HG02571 (cell line): ENCODE measurements around the gene CD99.

ENCODE experiments used
- ATAC-seq: cut with Tn5 transposase; IDR thresholded peaks from one replicate; pipeline ENCODE4 v1.9.1; 2021; ENCODE audit warnings: mild to moderate bottlenecking, moderate library complexity; ENCODE audit not compliant: unreplicated experiment

The CD99 gene

DNA sequence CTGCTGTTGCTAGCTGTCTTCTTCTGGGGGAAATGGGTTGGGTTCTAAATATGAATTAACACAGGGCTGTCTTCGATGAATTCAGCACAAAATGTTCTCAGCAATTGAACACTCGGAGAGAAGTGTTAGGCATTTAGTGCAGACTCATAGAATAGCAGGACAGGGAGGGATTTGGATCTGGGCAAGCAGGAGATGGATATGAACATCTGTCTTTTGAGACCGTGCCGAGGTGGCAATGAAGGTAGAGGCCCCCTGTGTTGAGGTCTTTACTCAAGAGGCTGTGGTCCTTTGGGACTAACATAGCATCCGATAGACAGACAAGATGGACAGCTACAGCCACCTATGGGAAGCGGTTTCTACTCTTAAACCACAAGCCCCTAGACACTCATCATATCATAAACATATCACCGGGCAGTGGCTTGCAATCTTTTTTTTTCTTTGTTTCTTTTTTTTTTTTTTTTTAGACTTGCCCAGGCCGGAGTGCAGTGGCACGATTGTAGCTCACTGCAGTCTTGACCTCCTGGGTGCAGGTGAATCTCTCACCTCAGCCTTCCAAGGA, 6.7 kb downstream of the CD99 start:
- ATAC-seq, result no peak

DNA sequence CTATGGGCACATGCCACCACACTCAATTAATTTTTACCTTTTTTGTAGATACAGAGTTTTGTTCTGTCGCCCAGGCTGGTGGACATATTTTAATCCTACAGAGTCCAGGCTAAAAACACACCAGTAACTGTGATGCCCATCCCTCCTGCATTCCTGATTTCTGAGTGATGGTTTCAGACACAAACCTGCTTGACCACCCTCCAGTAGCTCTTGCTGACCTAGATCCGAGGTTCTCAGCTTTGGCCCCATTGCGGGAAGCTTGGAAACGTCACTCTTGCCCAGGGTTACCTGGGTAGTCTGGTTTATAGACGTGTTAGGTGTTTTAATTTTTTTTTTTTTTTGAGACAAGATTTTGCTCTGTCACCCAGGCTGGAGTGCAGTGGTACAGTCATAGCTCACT, 7.5 kb downstream of the CD99 start:
- ATAC-seq, result no peak

DNA sequence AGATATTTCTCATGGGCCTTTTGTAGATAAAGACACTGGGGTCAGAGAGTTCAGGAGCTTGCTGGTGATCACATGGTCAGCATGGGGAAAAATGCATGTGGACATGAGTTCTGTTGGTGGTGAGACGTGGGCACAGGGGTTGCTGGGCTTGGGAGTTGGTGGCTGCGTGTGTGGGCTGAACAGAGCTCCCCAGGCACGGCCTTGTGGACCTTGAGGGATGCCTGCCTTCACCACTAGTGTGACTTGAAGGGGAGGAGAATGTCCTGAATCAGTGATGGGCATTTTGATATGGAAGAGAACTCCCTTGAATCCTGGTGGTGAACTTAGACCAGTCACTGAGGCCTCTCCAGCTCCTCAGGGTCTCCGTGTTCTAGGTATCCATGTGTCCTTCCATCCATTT, 8.9 kb downstream of the CD99 start:
- ATAC-seq, result no peak

DNA sequence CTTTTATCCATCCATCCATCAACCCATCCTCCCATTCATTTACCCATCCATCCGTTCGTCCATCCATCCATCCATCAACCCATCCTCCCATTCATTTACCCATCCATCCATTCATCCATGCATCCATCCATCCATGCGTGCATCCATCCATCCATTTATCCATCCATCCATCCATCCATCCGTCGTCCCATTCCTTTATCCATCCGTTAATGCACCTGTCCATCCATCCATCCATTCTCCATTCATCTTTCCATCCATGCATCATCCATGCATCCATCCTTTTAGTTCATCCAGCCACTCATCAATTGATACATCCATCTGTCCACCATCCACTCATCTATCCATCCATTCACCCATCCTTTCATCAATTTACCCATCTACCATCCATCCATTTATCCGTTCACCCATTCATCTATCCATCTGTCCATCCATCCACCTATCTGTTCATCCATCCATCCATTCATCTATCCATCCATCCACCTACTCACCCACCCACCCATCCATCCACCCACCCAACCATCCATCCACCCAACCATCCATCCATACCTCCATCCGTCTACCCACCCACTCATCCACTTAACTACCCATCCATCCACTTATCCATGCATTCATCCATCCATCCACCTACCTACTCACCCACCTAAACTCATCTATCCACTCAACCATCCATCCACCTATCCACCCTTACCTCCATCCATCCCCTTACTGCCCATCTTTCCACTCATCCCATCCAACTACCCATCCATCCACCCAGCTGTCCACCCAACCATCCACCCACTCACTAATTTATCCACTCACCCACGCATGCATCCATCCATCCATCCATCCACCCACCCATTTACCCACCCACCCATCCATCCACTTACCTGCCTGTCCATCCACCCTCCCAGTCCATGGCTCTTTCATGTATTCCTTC, 9.6 kb downstream of the CD99 start:
- ATAC-seq, result no peak

DNA sequence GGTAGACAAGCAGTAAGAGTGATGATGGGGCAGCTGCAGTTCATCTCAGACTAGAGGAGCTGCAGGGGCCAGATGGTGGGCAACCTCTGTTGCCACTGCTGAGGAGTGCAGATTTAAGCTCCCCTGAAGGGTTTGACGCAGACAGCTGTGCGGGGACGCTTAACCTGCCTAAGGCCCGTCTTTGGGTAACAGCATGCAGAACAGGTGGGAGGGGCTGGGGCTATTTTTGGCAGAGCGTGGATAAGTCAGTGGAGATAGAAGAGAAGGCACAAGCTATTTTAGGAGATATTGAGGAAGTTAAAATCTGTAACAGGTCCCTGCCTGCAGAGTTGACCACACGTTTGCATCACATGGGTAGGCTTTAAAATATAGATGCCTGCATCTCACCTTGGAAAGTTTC, 10.5 kb downstream of the CD99 start:
- ATAC-seq, result no peak

DNA sequence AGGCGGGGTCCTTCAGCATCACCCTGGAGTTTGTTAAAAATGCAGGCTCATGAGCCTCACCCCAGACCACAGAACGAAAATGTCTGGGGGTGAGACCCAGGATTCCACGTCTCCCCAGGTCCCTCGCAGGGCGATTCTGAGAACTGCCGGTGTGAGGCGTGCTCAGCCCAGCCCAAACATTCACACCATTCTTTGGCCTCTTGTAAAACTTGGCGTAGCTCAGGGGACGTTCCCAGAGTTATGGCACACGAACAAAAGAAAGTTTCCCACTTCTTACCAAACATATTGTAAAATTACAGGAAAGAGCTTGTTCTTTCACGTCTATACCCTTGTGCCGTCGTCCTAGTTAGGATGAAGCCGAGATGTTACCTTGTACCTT, 12.9 kb downstream of the CD99 start:
- no peak for ATAC-seq

DNA sequence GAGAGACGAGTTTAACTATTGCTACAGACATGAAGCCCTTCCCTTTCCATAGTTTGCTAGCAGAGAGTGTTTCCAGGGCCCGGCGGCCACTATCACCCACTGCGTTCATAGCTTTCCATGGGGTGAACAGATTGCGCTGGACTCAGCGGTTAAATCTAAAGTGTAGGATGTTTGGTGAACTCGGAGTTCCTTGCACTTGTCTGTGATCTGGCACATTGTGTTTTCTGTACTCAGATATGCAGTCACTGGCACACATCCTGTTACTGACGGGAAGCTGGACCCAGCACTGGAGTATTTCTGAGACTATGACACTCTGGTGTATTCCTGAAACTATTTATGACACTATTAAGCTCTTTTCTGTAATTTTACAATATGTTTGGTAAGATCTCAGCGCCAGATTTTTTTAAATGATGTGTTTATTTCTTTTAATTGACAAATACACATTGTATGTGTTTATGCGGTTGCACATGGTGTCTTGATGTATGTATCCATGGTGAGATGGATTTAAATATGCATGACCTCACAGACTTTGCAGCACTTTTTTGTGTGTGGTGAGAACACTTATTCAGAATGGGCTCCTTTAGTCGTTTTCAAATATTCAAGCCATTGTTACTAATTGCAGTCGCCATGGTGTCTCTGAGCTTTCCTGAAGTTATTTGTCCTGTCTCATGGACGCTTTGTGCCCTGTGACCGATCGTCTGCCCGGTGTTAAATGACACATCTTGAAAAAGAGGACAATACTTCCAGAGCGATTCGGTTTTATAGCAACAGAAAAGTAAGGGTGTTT, 14.1 kb downstream of the CD99 start:
- no peak for ATAC-seq

DNA sequence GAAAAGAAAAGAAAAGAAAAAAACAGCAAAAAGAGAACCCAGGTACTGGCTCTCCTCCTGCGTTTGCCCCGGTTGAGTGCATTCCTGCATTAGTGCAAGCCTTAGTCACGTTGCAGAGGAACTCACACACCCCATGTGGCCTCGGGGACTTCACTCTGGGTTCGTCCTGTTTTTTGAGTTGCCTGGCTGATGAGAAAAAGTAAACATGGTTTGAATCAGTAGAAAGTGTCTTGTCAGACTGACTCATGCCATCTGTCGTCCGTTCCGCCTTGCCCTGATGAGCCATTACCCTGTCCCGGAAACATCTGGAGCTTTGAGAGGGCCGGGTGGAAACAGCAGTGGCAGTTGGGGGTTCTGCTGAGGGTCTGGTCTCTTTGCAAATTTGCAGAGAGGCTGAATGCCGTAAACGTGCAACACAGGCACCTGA, 16.3 kb downstream of the CD99 start:
- ATAC-seq, result peak; percentile 86

DNA sequence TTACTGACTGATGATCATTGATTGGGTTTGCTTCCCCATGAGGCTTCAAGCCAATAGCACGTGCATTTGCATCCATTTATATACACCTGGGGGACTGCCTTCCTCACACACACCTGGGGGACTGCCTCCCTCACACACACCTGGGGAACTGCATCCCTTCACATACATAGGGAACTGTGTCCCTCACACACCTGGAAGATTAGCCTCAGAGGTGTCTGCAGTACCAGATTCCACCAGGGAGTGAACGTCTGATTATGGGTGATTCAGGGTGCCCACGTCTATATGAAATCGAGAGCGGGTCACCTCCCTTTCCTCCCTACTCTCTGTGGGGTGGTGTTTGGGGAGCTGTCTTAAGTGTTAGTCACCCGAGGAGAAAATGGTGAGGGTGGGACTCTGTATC, 16.9 kb downstream of the CD99 start:
- no peak for ATAC-seq

DNA sequence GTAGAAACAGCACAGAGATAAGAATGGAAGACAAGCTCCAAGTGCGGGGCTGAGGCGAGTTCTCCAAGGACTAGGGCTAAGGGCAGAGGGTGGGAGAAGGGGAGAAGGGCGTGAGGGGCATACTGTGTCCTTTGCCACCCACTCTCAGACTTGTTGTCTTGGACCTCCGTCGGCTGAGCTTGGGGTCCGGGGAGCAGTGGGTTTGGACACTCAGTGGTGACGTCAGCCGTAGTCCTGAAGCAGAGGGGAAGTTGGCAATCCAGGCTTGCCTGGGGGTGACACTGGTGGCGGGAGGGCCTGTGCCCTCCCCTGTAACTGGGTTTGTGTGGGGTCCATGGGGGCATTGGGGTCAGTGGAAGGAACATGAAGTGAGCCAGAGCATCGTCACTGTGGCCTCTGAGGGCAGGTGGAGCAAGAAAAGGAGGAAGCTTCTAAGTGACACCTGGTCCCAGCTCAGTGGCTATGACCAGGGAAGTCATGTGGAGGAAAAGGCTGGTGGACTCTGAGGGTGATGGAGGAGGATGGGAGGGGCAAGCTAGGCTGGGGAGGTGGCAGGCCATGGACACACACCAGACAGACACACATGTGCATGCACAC, 17.6 kb downstream of the CD99 start:
- no peak for ATAC-seq

DNA sequence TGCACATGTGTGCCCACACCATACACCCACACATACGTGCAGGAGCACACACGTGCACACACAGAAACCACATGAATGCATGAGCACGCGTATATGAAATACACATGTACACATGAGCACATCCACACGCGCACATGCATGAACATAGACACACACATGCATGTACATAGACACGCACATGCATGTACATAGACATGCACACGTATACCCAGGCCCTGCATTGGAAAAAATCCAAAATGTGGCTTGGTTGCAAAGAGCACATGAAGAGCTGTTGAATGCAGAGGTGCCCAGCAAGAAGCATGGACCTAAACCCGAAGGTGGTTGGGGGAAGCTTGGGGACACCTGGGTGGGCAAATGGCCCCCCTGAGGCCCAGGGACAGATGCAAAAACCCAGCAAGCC, 18.5 kb downstream of the CD99 start:
- no peak for ATAC-seq

DNA sequence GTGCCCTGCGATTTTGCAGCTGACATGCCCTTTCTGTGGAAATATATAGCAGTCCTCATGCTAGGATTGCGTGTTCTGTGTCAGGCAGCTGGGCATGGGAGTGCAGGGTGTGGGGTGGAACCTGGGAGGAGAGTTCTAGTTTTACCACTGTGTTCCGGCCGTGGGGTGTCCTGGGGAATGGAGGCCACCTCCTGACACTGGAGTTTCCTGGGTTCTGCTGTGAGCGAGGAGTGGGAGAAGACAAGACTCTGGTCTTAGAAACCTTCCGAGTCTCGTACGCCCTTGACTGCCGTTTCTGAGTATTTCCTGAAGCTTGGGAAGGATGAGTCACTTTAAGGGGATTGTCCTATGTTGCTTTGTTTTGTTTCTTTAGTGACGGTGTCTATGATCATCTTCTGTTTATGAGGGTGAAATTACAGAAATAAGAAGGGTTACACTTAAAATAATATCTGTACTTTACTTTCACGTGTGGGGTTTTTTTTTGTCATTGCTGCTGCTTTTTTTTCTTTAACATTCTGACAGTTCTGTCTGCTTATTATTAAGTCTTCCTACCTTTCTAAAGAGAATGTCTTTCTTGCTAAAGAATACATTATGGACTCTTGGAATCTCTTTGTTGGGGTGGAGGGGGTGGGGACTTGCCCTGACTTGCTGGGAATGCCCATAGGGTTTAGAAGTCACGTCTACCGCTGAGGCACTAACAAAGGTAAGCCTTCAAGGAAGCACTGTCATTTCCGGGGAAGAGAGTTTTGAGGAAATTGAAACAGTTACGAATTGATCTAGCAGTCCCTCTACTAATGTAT, 19.1 kb downstream of the CD99 start:
- ATAC-seq, result no peak

DNA sequence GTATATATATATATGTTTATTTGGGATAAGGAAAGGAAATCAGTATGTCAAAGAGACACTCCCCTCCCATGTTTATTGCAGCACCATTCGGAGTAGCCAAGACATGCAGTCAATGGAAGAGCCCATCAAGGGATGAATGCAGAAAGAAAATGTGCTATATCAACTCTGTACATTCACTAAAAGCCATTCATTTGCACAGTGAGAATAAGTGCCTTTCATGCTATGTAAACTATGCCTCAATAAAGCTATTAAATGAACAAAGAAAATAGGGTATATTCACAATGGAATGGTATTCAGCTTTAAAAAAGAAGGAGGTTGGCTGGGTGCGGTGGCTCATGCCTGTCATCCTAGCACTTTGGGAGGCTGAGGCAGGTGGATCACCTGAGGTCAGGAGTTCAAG, 20.3 kb downstream of the CD99 start:
- no peak for ATAC-seq

DNA sequence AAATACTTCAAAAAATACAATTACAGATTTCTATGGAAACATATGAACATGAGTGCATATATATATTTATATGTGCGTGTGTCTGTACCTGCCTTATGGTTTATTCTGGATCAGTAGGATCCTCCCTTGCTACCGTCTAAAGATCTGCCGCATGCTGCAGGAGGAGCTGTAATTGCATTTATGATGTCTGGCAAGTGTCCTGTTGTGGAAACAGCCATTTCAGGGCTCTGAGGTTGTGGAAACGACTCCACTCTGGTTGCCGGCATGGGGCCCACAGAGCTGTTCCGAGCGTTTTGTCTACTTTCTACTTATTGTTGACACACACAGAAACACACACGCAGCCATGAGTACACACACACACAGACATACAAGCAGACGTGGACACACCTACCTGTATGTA, 21.3 kb downstream of the CD99 start:
- no peak for ATAC-seq

DNA sequence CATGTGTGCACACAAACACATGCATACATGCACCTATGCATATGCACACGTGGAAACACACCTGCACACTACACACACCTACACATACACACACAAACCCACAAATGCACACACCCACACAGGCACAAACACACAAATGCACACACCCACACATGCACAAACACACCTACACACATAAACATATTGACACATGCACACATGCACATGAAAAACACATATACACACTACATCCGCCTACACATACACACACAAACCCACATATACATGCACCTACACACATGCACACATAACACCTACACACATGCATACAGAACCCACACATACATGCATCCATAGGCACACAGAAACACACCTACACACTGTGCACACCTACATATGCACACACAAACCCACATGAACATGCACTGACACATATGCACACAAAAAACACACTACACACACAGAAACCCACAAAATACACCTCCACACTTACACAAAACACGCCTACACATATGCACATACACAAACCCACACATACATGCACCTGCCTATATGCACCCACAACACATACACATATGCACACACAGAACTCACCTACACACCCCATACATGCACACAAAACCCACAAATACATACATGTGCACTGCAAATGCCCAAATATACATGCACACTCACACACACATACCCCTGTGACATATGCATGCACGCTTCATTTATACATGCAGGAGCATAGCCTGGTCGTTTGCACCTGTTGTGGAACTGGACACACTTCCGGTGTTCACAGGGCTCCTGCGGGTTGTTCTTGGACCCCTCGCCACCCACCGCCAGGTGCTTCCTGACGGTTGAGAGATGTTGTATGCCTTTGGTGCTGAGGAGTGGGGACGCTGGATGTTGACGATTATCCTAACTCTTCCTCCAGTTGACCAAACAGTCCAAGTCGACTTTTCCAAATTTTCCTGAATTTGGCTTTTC, 22.1 kb downstream of the CD99 start:
- ATAC-seq, result no peak

DNA sequence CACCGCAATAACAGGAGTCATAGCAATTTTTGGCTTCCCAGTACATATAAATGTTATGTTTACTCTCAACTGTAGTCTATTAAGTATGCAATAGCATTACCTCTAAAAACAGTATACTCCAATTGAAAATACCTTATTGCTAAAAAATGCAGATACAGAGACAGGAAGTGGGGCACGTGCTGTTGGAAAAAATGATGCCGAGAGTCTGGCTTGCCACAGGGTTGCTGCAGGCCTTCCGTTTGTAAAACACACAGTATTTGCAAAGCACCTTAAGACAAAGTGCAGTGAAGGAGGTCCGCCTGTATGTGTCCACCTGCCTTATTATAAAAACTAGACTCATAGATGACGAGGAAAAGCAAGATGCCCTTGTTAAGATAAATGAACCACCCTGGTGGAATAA, 23.5 kb downstream of the CD99 start:
- no peak for ATAC-seq

DNA sequence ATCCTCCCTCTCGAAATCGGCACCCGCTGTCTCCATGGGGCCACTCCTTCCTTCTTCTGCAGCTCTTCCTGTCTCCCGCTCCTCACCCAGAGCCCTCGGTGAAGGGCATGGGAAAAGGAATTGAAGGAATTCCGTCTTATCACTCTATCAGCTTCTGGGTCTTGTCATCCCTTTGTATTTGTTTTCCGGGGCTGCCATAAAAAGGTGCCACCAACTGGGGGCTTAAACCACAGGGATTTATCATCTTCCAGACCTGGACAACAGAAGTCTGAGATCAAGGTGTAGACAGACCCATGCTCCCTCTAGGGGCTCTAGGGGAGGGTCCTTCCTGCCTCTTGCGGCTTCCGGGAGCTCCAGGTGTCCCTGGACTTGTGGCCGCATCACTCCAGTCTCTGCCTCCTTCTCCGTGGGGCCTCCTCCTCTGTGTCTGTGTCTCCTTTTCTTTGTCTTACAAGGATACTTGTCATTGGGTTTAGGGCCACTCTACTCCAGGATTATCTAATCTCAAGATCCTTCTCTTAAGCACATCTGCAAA, 24.0 kb downstream of the CD99 start:
- no peak for ATAC-seq

DNA sequence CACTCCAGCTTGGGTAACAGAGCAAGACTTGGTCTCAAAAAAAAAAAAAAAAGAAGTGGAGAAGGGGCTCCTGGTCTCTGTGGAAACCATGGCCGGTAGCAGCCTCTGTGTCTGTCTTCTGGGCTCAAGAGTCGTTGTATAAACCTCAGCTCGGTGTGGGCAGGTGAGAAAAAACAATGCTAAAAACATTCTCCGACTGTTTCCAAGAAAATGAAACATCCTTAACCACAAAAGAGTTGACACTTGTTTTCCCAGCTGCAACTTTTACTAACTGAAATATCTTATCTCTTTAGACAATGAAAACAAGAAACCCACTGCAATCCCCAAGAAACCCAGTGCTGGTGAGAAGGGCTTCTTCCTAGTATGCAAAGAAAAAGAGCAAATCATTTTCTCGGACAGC, 26.2 kb downstream of the CD99 start:
- ATAC-seq, result no peak

DNA sequence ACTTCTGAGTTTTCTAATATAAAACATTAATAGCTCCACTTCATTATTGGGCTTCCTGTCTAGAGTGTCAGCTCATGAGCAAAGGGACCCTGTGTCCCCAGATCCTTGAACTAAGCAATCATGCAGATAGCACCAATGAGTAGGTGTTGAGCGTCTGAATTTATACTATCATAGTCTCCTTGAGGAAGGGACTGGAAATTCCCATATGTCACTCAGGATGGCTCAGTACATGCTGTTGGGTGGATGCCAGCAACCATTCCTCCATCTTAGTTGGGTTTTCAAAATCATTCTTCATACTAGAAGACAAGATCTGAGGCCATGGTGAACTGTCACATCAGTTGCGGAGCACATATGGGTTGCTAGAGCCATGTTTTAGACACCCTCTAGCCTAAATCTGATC, 27.7 kb downstream of the CD99 start:
- no peak for ATAC-seq
